Left ventricle myocardium inferior (tissue), 1 donor: ENCODE data around the gene COX7A2. TPM values are rescaled to one million over a fixed set of nuclear protein-coding genes. Genes with fewer than 3 reads are reported as not detected.

Experiments used
- DNase-seq: peaks from one replicate; pipeline ENCODE4 v3.0.0-alpha.2; 2020
- H3K27ac ChIP-seq: fragments of 200-600 bp; replicated peaks from 2 replicates; pipeline ENCODE4 v1.8.0; 2021
- H3K27me3 ChIP-seq: fragments of 200-600 bp; 2 replicates; pipeline ENCODE4 v1.8.0; 2021; ENCODE audit warnings: low read depth
- H3K36me3 ChIP-seq: fragments of 200-600 bp; 2 replicates; pipeline ENCODE4 v1.8.0; 2021
- H3K4me1 ChIP-seq: fragments of 200-600 bp; 2 replicates; pipeline ENCODE4 v1.8.0; 2021
- H3K4me3 ChIP-seq: fragments of 200-600 bp; 2 replicates; pipeline ENCODE4 v1.8.0; 2021; ENCODE audit warnings: mild to moderate bottlenecking, moderate library complexity
- H3K9me3 ChIP-seq: fragments of 200-600 bp; replicated peaks from 2 replicates; pipeline ENCODE4 v1.8.0; 2021
- CTCF ChIP-seq: fragments of 200-600 bp; IDR thresholded peaks from 2 replicates; pipeline ENCODE4 v1.8.0; 2021; ENCODE audit warnings: antibody characterized with exemption, mild to moderate bottlenecking, borderline replicate concordance
- intact Hi-C: fragments of 100-400 bp; cut with micrococcal nuclease; formaldehyde crosslinking; loops from one replicate; pipeline ENCODE4 v1.11.0; 2022
- total RNA-seq: library from RNA; stranded (reverse); fragmentation: NEBNext Ultra II Directional; extraction: Animal tissue kit (Norgen Biotek cat#: 25700); gene quantifications from one replicate; pipeline ENCODE4 v1.2.1, GENCODE V29; 2021
- donor health status: DM: no; HTN: yes; CAD: no; lungs with severe emphysema.

COX7A2 gene
- total RNA-seq, 1 donor from 2014 or later: 1,008 TPM

GRCh38 chr6:75278474-75279077 is 35.0 kb upstream of the COX7A2 start:
- Histone ChIP-seq H3K4me3 (no peak overlapping the region), H3K27ac (peak overlapping the region; percentile 10), H3K4me1 (peaks cover 95% of the 10 kb centered on the region), H3K27me3 (no peaks in the 10 kb centered on the region), H3K36me3 (peaks cover 7% of the 10 kb centered on the region), H3K9me3 (no peaks in the 10 kb centered on the region)
- TF ChIP-seq CTCF: no peak
- intact Hi-C loops: no loop called here
- DNase-seq: no peak

- TF ChIP-seq CTCF: no peak
- Histone ChIP-seq H3K27ac (no peak overlapping the region), H3K4me1 (peaks cover 79% of the 10 kb centered on the region), H3K4me3 (no peak overlapping the region), H3K36me3 (peaks cover 12% of the 10 kb centered on the region), H3K27me3 (no peaks in the 10 kb centered on the region), H3K9me3 (no peaks in the 10 kb centered on the region)
- DNase-seq: no peak
- intact Hi-C loops: no loop called here
Observed at GRCh38 chr6:75275067-75275466, 31.5 kb upstream of the COX7A2 start.

GRCh38 chr6:75273009-75273408 is 29.4 kb upstream of the COX7A2 start:
- Histone ChIP-seq H3K27ac (peak overlapping the region; percentile 57), H3K27me3 (no peaks in the 10 kb centered on the region), H3K4me1 (peaks cover 66% of the 10 kb centered on the region), H3K9me3 (no peaks in the 10 kb centered on the region), H3K36me3 (peaks cover 12% of the 10 kb centered on the region), H3K4me3 (no peak overlapping the region)
- DNase-seq: no peak
- no peak for TF ChIP-seq CTCF
- intact Hi-C loops: no loop called here

GRCh38 chr6:75272145-75272840 is 28.7 kb upstream of the COX7A2 start:
- no peak for DNase-seq
- peaks cover 12% of the 10 kb centered on the region for H3K36me3 ChIP-seq
- H3K27me3 ChIP-seq: no peaks in the 10 kb centered on the region
- peak overlapping the region; percentile 57 for H3K27ac ChIP-seq
- peaks cover 66% of the 10 kb centered on the region for H3K4me1 ChIP-seq
- intact Hi-C loops: no loop called here
- no peaks in the 10 kb centered on the region for H3K9me3 ChIP-seq
- H3K4me3 ChIP-seq: no peak overlapping the region
- TF ChIP-seq CTCF: no peak

GRCh38 chr6:75268988-75269354 is 25.4 kb upstream of the COX7A2 start:
- H3K4me1 ChIP-seq: peaks cover 43% of the 10 kb centered on the region
- intact Hi-C loops: no loop called here
- TF ChIP-seq CTCF: no peak
- H3K27me3 ChIP-seq: no peaks in the 10 kb centered on the region
- H3K9me3 ChIP-seq: no peaks in the 10 kb centered on the region
- H3K4me3 ChIP-seq: no peak overlapping the region
- H3K36me3 ChIP-seq: peaks cover 20% of the 10 kb centered on the region
- no peak for DNase-seq
- H3K27ac ChIP-seq: peak overlapping the region; percentile 2
